Measurements from ENCODE around the gene MED27.

MED27 gene

DNA sequence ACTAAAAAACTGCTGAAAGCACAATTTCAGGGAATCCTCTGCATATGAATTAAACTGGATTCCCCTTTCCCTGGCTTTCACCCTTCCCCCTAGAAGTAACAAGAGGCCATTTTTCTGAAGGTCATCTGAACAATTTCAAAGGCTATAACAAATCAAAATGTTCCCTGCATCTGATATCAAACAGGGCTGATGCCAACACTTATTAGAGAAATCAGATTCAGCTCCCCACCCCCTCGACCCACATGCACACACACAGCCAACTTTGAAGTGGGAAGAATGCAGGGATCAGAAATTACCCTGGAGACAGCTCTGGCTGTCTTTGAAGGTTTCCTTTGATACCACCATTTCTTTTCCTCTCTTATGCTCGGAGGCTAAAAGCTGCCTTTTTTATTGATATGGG, 190.7 kb downstream of the MED27 start:
- TF ChIP-seq, protein P1, sequence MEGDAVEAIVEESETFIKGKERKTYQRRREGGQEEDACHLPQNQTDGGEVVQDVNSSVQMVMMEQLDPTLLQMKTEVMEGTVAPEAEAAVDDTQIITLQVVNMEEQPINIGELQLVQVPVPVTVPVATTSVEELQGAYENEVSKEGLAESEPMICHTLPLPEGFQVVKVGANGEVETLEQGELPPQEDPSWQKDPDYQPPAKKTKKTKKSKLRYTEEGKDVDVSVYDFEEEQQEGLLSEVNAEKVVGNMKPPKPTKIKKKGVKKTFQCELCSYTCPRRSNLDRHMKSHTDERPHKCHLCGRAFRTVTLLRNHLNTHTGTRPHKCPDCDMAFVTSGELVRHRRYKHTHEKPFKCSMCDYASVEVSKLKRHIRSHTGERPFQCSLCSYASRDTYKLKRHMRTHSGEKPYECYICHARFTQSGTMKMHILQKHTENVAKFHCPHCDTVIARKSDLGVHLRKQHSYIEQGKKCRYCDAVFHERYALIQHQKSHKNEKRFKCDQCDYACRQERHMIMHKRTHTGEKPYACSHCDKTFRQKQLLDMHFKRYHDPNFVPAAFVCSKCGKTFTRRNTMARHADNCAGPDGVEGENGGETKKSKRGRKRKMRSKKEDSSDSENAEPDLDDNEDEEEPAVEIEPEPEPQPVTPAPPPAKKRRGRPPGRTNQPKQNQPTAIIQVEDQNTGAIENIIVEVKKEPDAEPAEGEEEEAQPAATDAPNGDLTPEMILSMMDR (IDR thresholded peaks at IDR 0.05; ENCODE audit: control insufficient read depth, insufficient read depth, low read depth, low read length, missing control alignments) = no peak
- no peak for DNase-seq (ENCODE audit: low read depth)
- no peak overlapping the region for H3K4me3 ChIP-seq (ENCODE audit: control insufficient read depth, low read depth, low read length)

DNA sequence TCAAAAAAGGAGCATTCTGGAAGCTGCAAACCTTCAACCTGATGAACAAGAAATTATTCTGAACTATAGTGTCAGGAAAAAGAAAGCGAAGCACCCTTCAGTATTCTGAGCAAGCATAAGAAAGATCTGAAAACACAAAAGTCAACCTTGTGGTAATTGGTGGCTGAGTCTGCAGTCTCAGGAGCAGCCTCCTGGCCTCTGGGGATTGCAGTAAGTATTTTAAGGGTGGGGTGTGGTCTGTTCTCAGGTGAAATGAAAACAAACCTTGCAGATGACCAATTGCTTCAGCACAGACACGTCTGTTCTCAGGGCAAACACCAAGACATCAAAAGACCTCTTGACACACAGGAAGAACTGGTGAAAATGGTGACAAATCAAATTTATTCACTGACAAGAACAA, 192.0 kb downstream of the MED27 start:
- TF ChIP-seq, protein P1 (IDR thresholded peaks at IDR 0.05; ENCODE audit: control insufficient read depth, insufficient read depth, low read depth, low read length, missing control alignments) = no peak
- DNase-seq (ENCODE audit: low read depth) = no peak
- H3K4me3 ChIP-seq (ENCODE audit: control insufficient read depth, low read depth, low read length) = no peak overlapping the region

DNA sequence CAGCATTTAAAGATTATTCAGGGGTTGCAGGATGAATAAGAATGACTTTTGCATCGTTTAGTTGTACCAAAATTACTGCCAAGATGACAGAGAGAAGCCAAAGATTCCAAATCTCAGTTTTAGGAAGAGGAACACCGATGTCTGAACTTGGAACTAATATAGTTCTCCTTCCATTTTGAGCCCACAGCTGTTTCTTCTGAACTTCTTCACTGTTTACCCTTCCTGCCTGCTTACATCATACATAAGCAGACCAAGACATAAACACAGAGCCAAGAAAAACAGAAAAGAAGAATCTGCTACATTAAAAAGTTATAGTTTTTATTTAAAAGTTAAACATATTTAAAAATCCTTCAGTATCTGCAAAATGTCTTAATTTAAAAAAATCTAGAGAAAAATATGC, 192.8 kb downstream of the MED27 start:
- no peak overlapping the region for H3K4me3 ChIP-seq (ENCODE audit: control insufficient read depth, low read depth, low read length)
- no peak for DNase-seq (ENCODE audit: low read depth)
- TF ChIP-seq, protein P1 (IDR thresholded peaks at IDR 0.05; ENCODE audit: control insufficient read depth, insufficient read depth, low read depth, low read length, missing control alignments) = no peak

DNA sequence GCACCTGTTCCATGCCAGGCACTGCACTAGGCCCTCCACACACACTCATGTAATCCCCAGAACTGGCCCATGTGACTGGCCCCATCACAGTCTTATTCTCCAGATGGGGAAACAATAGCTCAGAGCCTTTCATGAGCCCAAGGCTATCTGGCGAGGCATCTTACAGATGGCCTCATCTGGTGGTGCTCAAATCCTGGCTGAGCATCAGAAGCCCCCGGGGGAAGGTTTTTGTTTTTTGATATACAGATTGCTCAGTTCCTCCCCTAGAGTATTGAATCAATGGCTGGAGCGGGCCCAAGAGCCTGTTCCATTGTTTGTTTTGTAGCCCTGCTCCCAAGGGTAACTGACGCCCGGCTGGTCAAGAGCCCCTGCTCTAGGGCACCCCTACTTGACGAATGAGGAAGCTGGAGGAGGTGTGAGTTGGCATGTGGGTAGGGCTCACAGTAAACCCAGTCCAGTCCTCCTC, 194.5 kb downstream of the MED27 start:
- TF ChIP-seq, protein P1 (IDR thresholded peaks at IDR 0.05; ENCODE audit: control insufficient read depth, insufficient read depth, low read depth, low read length, missing control alignments) = no peak
- DNase-seq (ENCODE audit: low read depth) = no peak
- no peak overlapping the region for H3K4me3 ChIP-seq (ENCODE audit: control insufficient read depth, low read depth, low read length)

DNA sequence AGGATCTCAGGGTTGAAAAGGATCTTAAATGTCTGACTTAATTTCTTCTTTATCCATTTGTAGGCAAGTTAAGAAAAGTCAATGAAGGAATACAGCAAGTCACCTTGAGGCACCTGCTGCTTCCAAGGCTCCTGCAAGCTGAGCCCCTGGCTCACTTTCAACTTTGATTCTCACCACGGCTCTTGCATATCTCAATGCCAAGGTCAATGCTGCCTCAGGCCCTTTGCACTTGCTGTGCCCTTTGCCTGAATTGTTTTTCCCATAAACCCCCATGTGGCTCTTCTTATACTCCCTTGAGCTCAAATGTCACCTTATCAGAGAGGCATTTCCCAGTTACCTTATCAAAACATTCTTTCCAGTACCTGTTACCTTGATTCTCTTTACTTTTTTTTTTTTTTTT, 195.4 kb downstream of the MED27 start:
- DNase-seq (ENCODE audit: low read depth) = no peak
- TF ChIP-seq, protein P1 (IDR thresholded peaks at IDR 0.05; ENCODE audit: control insufficient read depth, insufficient read depth, low read depth, low read length, missing control alignments) = no peak
- H3K4me3 ChIP-seq (ENCODE audit: control insufficient read depth, low read depth, low read length) = no peak overlapping the region

DNA sequence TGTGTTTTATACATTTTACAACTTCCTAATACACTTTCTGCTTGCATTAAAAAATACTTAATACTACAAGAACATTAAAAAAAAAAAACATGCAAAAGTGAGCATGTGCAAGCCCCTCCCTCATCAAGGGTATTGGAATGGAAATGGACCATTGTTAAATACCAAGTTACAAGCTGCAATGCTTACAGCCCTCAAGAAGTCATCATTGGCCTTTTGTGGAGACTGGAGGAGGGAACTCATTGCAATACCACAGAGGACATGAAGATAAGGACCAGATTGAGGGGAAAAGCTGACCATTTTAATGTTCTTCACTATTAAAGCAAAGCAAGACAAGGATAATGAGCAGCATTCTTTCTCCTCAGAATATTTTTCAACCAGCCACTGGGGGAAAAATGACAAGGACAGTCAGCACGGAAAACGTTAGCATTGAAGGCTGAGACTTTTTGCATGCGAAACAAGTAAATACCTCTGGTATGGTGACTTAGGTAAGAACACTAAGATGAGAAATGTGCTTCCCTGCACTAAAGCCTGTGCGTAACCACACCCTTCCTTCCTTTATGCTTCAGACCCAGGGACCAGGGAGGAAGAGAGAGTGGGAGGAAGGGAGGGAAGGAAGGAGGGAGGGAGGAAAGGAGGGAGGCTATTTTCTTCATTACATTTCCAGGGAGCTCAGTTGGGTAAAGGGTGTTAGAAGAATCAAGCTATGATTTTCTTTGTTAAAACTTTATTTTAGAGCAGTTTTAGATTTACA, 198.7 kb downstream of the MED27 start:
- DNase-seq (ENCODE audit: low read depth) = no peak
- H3K4me3 ChIP-seq (ENCODE audit: control insufficient read depth, low read depth, low read length) = no peak overlapping the region
- TF ChIP-seq, protein P1 (IDR thresholded peaks at IDR 0.05; ENCODE audit: control insufficient read depth, insufficient read depth, low read depth, low read length, missing control alignments) = no peak
